H1 (cell line): ENCODE measurements around the gene NTN1. TPM values are rescaled to one million over a fixed set of nuclear protein-coding genes. Genes with fewer than 3 reads are reported as not detected.

ENCODE experiments used
- CTCF ChIA-PET: fragments of 300-600 bp; sonication (Branson Sonifier 250); formaldehyde crosslinking; loops from one replicate; lab custom pipeline; 2021; ENCODE audit not compliant: partially characterized antibody; lab: Charles Lee
- POLR2A ChIA-PET: fragments of 300-600 bp; sonication (Branson Sonifier 250); formaldehyde crosslinking; loops from one replicate; lab custom pipeline; 2021; ENCODE audit warnings: inconsistent platforms; ENCODE audit not compliant: partially characterized antibody; lab: Charles Lee
- DNase-seq, 2 experiments: peaks; one replicate each; pipeline versions ENCODE4 v3.0.0 to v3.0.0-alpha.2; 2010 to 2022; ENCODE audit warnings: low spot score in 2 of 2, low read depth in 1 of 2, mixed read lengths in 1 of 2
- FAIRE-seq: peaks from 2 replicates; lab custom pipeline; 2011; peaks lifted over from hg19 to GRCh38; lab: Jason Lieb, UNC
- H2AFZ ChIP-seq: 2 replicates; pipeline ENCODE4 v1.8.1; 2012; ENCODE audit warnings: low read length, inconsistent platforms
- H2AK5ac ChIP-seq: 2 replicates; pipeline ENCODE4 v1.6.1; 2013; ENCODE audit warnings: low read depth, low read length
- H2BK120ac ChIP-seq: replicated peaks from 2 replicates; pipeline ENCODE3; 2013; ENCODE audit warnings: low read depth, low read length, inconsistent platforms
- H2BK12ac ChIP-seq: 2 replicates; pipeline ENCODE4 v1.6.1; 2013; ENCODE audit warnings: low read depth, low read length
- H2BK15ac ChIP-seq: 2 replicates; pipeline ENCODE4 v1.6.1; 2013; ENCODE audit warnings: low read length
- H2BK20ac ChIP-seq: 2 replicates; pipeline ENCODE4 v1.6.1; 2013; ENCODE audit warnings: low read length
- H2BK5ac ChIP-seq: 2 replicates; pipeline ENCODE4 v1.6.1; 2013; ENCODE audit warnings: low read depth, low read length
- H3K14ac ChIP-seq: 2 replicates; pipeline ENCODE4 v1.6.1; 2013; ENCODE audit warnings: inconsistent platforms; ENCODE audit not compliant: insufficient read length
- H3K18ac ChIP-seq: 2 replicates; pipeline ENCODE4 v1.6.1; 2013; ENCODE audit warnings: low read length; ENCODE audit errors: extremely low read depth
- H3K23ac ChIP-seq: 2 replicates; pipeline ENCODE4 v1.6.1; 2013; ENCODE audit warnings: inconsistent platforms; ENCODE audit not compliant: insufficient read length
- H3K23me2 ChIP-seq: 2 replicates; pipeline ENCODE4 v1.6.1; 2013; ENCODE audit warnings: low read depth, low read length
- H3K27ac ChIP-seq: 2 replicates; pipeline ENCODE4 v1.6.1; 2011; ENCODE audit warnings: low read depth, low read length, inconsistent platforms
- H3K27me3 ChIP-seq, 4 experiments: replicated peaks in 1 of 4; 1 replicate in 1 of 4; 2 replicates in 3 of 4; pipeline versions ENCODE4 v1.6.1 to v1.8.1; 2011 to 2013; ENCODE audit warnings: low read length in 3 of 4, mild to moderate bottlenecking in 3 of 4, inconsistent platforms in 2 of 4, mixed read lengths in 2 of 4, moderate library complexity in 1 of 4; ENCODE audit not compliant: control insufficient read depth in 3 of 4, insufficient read depth in 3 of 4; ENCODE audit errors: extremely low read depth in 1 of 4
- H3K36me3 ChIP-seq, 4 experiments: 2 replicates each; pipeline versions ENCODE4 v1.6.1 to v1.8.1; 2011 to 2013; ENCODE audit warnings: mild to moderate bottlenecking in 4 of 4, low read length in 3 of 4, moderate library complexity in 2 of 4, control low read depth in 1 of 4, inconsistent platforms in 1 of 4; ENCODE audit not compliant: insufficient read depth in 4 of 4, control insufficient read depth in 2 of 4
- H3K4ac ChIP-seq: replicated peaks from 2 replicates; pipeline ENCODE3; 2013; ENCODE audit warnings: low read length, low read depth, mixed read lengths, inconsistent platforms; ENCODE audit not compliant: insufficient read length
- H3K4me1 ChIP-seq, 4 experiments: replicated peaks in 1 of 4; 1 replicate in 1 of 4; 2 replicates in 3 of 4; pipeline versions ENCODE4 v1.6.1 to v1.8.1; 2011 to 2013; ENCODE audit warnings: low read length in 3 of 4, inconsistent platforms in 2 of 4, mixed read lengths in 1 of 4; ENCODE audit not compliant: insufficient read depth in 4 of 4, control insufficient read depth in 3 of 4
- H3K4me2 ChIP-seq, 2 experiments: 2 replicates each; pipeline versions ENCODE4 v1.6.1 to v1.8.1; 2011 to 2013; ENCODE audit warnings: low read depth in 2 of 2, low read length in 2 of 2, control low read depth in 1 of 2, inconsistent platforms in 1 of 2, mild to moderate bottlenecking in 1 of 2; ENCODE audit not compliant: insufficient read depth in 1 of 2
- H3K4me3 ChIP-seq, 4 experiments: fragments of 200-600, 300-600 bp in 1 of 4; sonication (generic), shearing (Covaris generic), sonication (Bioruptor Twin) in 1 of 4; 2 replicates each; pipeline versions ENCODE4 v1.5.1 to v1.8.1; 2011 to 2016; ENCODE audit warnings: low read length in 4 of 4, low read depth in 3 of 4, control low read depth in 2 of 4, inconsistent platforms in 2 of 4, mild to moderate bottlenecking in 2 of 4, mixed read lengths in 1 of 4, moderate library complexity in 1 of 4; ENCODE audit not compliant: insufficient read depth in 2 of 4; ENCODE audit errors: extremely low read depth in 1 of 4
- H3K56ac ChIP-seq: replicated peaks from 2 replicates; pipeline ENCODE3; 2013; ENCODE audit warnings: low read depth, mild to moderate bottlenecking, mixed read lengths, low read length, inconsistent platforms; ENCODE audit not compliant: insufficient read length
- H3K79me1 ChIP-seq: 2 replicates; pipeline ENCODE4 v1.6.1; 2013; ENCODE audit warnings: low read depth, low read length, control low read depth
- H3K79me2 ChIP-seq, 2 experiments: 2 replicates each; pipeline versions ENCODE4 v1.6.1 to v1.8.1; 2012 to 2013; ENCODE audit warnings: low read length in 2 of 2, mild to moderate bottlenecking in 2 of 2, inconsistent platforms in 1 of 2; ENCODE audit not compliant: insufficient read depth in 2 of 2, control insufficient read depth in 1 of 2
- H3K9ac ChIP-seq, 4 experiments: replicated peaks in 1 of 4; 1 replicate in 1 of 4; 2 replicates in 3 of 4; pipeline versions ENCODE4 v1.6.1 to v1.8.1; 2011 to 2013; ENCODE audit warnings: low read depth in 3 of 4, low read length in 3 of 4, control low read depth in 2 of 4, mild to moderate bottlenecking in 2 of 4, moderate library complexity in 2 of 4, inconsistent platforms in 1 of 4; ENCODE audit errors: extremely low read depth in 1 of 4
- H3K9me3 ChIP-seq, 2 experiments: 2 replicates each; pipeline versions ENCODE4 v1.6.1 to v1.8.1; 2012 to 2013; ENCODE audit warnings: mild to moderate bottlenecking in 2 of 2, moderate library complexity in 2 of 2, control low read depth in 1 of 2, inconsistent platforms in 1 of 2, low read depth in 1 of 2, low read length in 1 of 2, mixed read lengths in 1 of 2; ENCODE audit not compliant: insufficient read depth in 2 of 2
- H4K20me1 ChIP-seq, 2 experiments: replicated peaks in 1 of 2; 2 replicates each; pipeline versions ENCODE3 to v1.8.1; 2011 to 2013; ENCODE audit warnings: inconsistent platforms in 2 of 2, low read length in 2 of 2, mild to moderate bottlenecking in 1 of 2; ENCODE audit not compliant: insufficient read depth in 2 of 2, control insufficient read depth in 1 of 2
- H4K5ac ChIP-seq: 2 replicates; pipeline ENCODE4 v1.6.1; 2013; ENCODE audit warnings: low read length, low read depth, mixed read lengths, inconsistent platforms; ENCODE audit not compliant: insufficient read length
- H4K8ac ChIP-seq: 2 replicates; pipeline ENCODE4 v1.8.0; 2013; ENCODE audit warnings: mild to moderate bottlenecking, moderate library complexity, low read length, inconsistent platforms; ENCODE audit not compliant: insufficient read depth; ENCODE audit errors: extremely low read depth
- H4K91ac ChIP-seq: replicated peaks from 2 replicates; pipeline ENCODE3; 2013; ENCODE audit warnings: low read length, mixed read lengths, inconsistent platforms; ENCODE audit not compliant: insufficient read length
- BACH1 ChIP-seq: IDR thresholded peaks from 2 replicates; pipeline ENCODE4 v1.6.1; 2012; ENCODE audit warnings: low read length, improper control_type of control experiment
- FOSL1 ChIP-seq: IDR thresholded peaks from 2 replicates; pipeline ENCODE4 v1.6.1; 2011; ENCODE audit warnings: mild to moderate bottlenecking, low read depth, low read length, moderate library complexity; ENCODE audit not compliant: insufficient read depth
- KDM1A ChIP-seq: fragments of 200-600, 300-600 bp; sonication (generic); IDR thresholded peaks from 2 replicates; pipeline ENCODE4 v1.7.1; 2016; ENCODE audit warnings: mild to moderate bottlenecking, low read length, borderline replicate concordance
- KDM5A ChIP-seq: fragments of 200-600 bp; IDR thresholded peaks from 2 replicates; pipeline ENCODE4 v1.7.1; 2012; ENCODE audit warnings: mild to moderate bottlenecking, low read length, inconsistent platforms, mixed read lengths
- NRF1 ChIP-seq: IDR thresholded peaks from 2 replicates; pipeline ENCODE4 v1.6.1; 2011; ENCODE audit warnings: mild to moderate bottlenecking, low read depth, low read length, improper control_type of control experiment
- POLR2A ChIP-seq, 2 experiments: IDR thresholded peaks; 1 replicate in 1 of 2; 2 replicates in 1 of 2; pipeline ENCODE4 v1.6.1; 2011; ENCODE audit warnings: low read depth in 2 of 2, low read length in 2 of 2, mild to moderate bottlenecking in 2 of 2; ENCODE audit errors: control extremely low read depth in 1 of 2
- RFX5 ChIP-seq: IDR thresholded peaks from 2 replicates; pipeline ENCODE4 v1.6.1; 2011; ENCODE audit warnings: low read depth, low read length, improper control_type of control experiment, borderline replicate concordance
- RXRA ChIP-seq: IDR thresholded peaks from 2 replicates; pipeline ENCODE4 v1.6.1; 2011; ENCODE audit warnings: low read depth, mild to moderate bottlenecking, low read length, moderate library complexity; ENCODE audit not compliant: insufficient read depth
- SP1 ChIP-seq: IDR thresholded peaks from 2 replicates; pipeline ENCODE4 v1.6.1; 2011; ENCODE audit warnings: low read depth, low read length
- TEAD4 ChIP-seq: IDR thresholded peaks from 2 replicates; pipeline ENCODE4 v1.6.1; 2012; ENCODE audit warnings: low read depth, low read length, inconsistent platforms, mixed read lengths
- polyA plus RNA-seq, 7 experiments: library from polyadenylated mRNA; depleted of rRNA in 3 of 7; stranded (reverse) in 5 of 7; unstranded in 2 of 7; fragments of >200 nt in 5 of 7; fragments of 200-250 nt in 2 of 7; gene quantifications; 1 replicate in 5 of 7; 2 replicates in 1 of 7; 4 replicates in 1 of 7; pipeline versions ENCODE4 v1.2.1 to v1.2.3, GENCODE V29; 2011 to 2013; ENCODE audit warnings: missing spikeins in 2 of 7, mixed read lengths in 2 of 7
- total RNA-seq: library from RNA; stranded (reverse); fragmentation: NEBNext Ultra II Directional; extraction: Animal tissue kit (Norgen Biotek cat#: 25700); gene quantifications from 2 replicates; pipeline ENCODE4 v1.2.1, GENCODE V29; 2021
- TF ChIP-seq, protein P1 (sequence below), 3 experiments: IDR thresholded peaks; 1 replicate in 2 of 3; 2 replicates in 1 of 3; pipeline versions ENCODE4 v1.5.1 to v1.6.1; 2011; ENCODE audit warnings: low read length in 3 of 3, mild to moderate bottlenecking in 3 of 3, inconsistent platforms in 2 of 3, low read depth in 1 of 3, moderate library complexity in 1 of 3; ENCODE audit not compliant: insufficient read depth in 1 of 3; ENCODE audit errors: control extremely low read depth in 1 of 3
- TF ChIP-seq, protein P2 (sequence below): IDR thresholded peaks from 2 replicates; pipeline ENCODE4 v1.6.1; 2012; ENCODE audit warnings: low read length, inconsistent platforms

NTN1 gene
- total and polyA plus RNA-seq, 2 of the 8 experiments (the other 6 are each of a cell fraction or from before 2014, with no cell fraction given) = 2.0 to 2.3 TPM

DNA sequence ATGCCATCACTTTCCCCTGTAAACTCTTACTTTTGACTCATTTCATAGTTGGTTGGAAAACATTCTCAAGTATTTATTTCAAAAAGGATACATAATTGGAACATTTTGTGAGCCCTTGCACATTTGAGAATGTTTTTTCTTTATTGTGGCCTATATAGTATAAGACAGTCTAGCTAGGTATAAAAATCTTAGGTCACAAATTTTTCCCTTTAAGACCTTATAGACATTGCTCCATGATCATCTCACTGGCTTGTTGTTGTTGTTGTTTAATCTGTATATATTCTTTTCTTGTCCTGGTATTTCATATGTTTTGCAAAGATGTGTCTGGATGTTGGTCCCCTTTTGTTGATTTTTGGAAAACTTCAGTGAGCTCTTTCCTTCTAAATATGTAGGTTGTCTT lies 194.2 kb downstream of the NTN1 start:
- Histone ChIP-seq H2AK5ac (no peak overlapping the region), H3K14ac (no peak overlapping the region), H3K23ac (no peak overlapping the region), H3K56ac (no peak overlapping the region), H3K36me3 (no peaks in the 10 kb centered on the region), H3K4me3 (no peak overlapping the region), H2BK20ac (no peak overlapping the region), H4K20me1 (peaks cover 0 to 2% of the 10 kb centered on the region in 2 experiments), H4K5ac (no peak overlapping the region), H3K4me1 (peaks cover 0 to 7% (median 3%) of the 10 kb centered on the region in 4 experiments; a peak in 4 of 7 replicates), H3K4ac (no peak overlapping the region), H4K8ac (no peak overlapping the region), H3K23me2 (no peaks in the 10 kb centered on the region), H3K79me2 (no peaks in the 10 kb centered on the region), H2BK5ac (no peak overlapping the region), H3K27me3 (no peaks in the 10 kb centered on the region), H4K91ac (no peak overlapping the region), H2AFZ (no peak overlapping the region), H2BK120ac (no peak overlapping the region), H2BK15ac (no peak overlapping the region), H3K9ac (no peak overlapping the region), H3K4me2 (no peak overlapping the region), H2BK12ac (no peak overlapping the region), H3K79me1 (no peaks in the 10 kb centered on the region), H3K18ac (no peak overlapping the region), H3K9me3 (peaks cover 0 to 13% of the 10 kb centered on the region in 2 experiments; a peak in 2 of 4 replicates), H3K27ac (no peak overlapping the region)
- FAIRE-seq (no peak), DNase-seq (no peak)
- POLR2A ChIA-PET = no interaction called here
- CTCF ChIA-PET = interaction anchor here (1.2 kb wide), 1 partner anchor 9 kb away, joined by 5 read pairs; no protein-coding TSS in a partner anchor
- TF ChIP-seq BACH1 = no peak
- no peak for TF ChIP-seq SP1
- no peak for TF ChIP-seq FOSL1
- TF ChIP-seq KDM5A = no peak
- TF ChIP-seq, protein P1, sequence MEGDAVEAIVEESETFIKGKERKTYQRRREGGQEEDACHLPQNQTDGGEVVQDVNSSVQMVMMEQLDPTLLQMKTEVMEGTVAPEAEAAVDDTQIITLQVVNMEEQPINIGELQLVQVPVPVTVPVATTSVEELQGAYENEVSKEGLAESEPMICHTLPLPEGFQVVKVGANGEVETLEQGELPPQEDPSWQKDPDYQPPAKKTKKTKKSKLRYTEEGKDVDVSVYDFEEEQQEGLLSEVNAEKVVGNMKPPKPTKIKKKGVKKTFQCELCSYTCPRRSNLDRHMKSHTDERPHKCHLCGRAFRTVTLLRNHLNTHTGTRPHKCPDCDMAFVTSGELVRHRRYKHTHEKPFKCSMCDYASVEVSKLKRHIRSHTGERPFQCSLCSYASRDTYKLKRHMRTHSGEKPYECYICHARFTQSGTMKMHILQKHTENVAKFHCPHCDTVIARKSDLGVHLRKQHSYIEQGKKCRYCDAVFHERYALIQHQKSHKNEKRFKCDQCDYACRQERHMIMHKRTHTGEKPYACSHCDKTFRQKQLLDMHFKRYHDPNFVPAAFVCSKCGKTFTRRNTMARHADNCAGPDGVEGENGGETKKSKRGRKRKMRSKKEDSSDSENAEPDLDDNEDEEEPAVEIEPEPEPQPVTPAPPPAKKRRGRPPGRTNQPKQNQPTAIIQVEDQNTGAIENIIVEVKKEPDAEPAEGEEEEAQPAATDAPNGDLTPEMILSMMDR (IDR thresholded peaks at IDR 0.05; ENCODE audit: control extremely low read depth in 1 of 3, insufficient read depth in 1 of 3, low read depth in 1 of 3, low read length in 3 of 3) = no peak
- TF ChIP-seq NRF1 = no peak
- TF ChIP-seq POLR2A (IDR thresholded peaks at IDR 0.05; ENCODE audit: control extremely low read depth in 1 of 2, low read depth in 2 of 2, low read length in 2 of 2) = no peak
- TF ChIP-seq RXRA = no peak
- no peak for TF ChIP-seq RFX5
- TF ChIP-seq, protein P2, sequence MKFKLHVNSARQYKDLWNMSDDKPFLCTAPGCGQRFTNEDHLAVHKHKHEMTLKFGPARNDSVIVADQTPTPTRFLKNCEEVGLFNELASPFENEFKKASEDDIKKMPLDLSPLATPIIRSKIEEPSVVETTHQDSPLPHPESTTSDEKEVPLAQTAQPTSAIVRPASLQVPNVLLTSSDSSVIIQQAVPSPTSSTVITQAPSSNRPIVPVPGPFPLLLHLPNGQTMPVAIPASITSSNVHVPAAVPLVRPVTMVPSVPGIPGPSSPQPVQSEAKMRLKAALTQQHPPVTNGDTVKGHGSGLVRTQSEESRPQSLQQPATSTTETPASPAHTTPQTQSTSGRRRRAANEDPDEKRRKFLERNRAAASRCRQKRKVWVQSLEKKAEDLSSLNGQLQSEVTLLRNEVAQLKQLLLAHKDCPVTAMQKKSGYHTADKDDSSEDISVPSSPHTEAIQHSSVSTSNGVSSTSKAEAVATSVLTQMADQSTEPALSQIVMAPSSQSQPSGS = no peak
- TF ChIP-seq TEAD4 = no peak
- no peak for TF ChIP-seq KDM1A
